ENCODE data around the gene SLC17A6. TPM values are rescaled to one million over a fixed set of nuclear protein-coding genes. Genes with fewer than 3 reads are reported as not detected.

SLC17A6 gene
- total RNA-seq, 1 experiment from 2014 or later: not detected

DNA sequence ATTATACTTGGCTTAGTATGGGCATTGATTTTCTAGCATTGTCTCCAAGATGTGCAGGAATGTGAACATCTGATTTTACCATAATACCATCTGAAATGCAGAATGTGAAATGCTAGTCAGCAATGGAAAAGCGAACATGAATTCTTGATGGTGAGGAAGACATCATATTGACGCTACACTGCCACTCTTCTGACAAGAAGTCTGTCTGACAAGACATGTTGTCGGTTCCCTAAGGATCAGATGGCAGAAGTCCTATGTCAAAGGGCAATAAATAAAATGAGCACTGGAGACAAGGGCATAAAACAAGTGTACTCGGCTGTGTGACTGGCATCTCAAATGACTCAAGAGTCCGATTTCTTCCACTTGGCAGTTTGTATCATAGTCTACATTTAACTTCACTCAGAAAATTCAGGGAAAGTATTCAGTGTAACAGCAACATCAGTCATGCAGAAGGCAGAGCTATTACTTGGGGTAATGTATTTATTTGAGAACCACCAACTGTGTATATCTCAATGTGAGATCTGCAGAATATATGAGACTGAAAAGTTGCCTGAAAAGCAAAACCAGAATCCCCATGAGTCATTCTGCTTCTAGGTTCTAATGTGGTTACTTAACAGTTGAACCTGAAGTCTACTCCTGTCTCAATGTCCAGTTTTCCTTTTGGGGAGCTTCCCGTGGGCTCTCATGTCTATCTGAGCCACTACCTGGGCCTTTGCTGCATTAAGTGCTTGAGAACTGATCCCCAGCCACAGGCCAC lies 51.5 kb downstream of the SLC17A6 start:
- no peak for DNase-seq (ENCODE audit: low read depth)

DNA sequence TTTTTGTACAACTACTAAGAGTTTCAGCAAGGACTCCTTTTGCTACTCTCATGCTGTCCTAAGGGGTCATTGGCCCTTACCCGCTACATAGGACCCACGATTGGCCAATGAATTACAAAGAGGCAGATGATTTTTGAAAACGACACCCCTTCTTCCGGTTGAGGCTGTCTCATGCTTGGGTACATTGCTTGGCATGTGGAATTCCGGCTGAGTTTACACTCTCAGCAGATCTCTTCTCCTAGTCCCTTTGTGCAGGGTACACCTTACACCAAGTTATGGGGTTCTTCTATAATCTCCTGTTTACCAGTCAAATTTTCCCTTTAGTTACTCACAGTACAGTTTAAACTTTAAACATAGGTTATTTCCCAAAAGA lies 52.1 kb downstream of the SLC17A6 start:
- no peak for DNase-seq (ENCODE audit: low read depth)

DNA sequence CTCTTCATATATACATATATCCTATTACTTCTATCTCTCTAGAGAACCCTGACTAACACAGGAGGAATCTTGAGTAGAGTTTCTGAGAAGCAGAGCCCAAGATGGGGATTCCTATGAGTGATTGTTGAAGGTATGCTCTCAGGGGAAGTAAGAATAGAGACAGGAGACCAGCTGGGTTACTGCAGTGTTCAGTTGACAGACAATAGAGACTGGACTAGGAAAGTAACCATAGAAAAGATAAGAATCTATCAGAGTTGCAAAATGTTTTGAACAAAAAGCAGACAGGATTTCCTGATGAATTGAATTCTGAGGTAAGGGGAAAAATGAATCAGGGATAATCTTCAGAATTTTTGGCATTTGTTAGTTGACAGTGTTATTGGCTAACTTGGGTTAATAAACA lies 54.4 kb downstream of the SLC17A6 start:
- DNase-seq (ENCODE audit: low read depth): peak; percentile 3

DNA sequence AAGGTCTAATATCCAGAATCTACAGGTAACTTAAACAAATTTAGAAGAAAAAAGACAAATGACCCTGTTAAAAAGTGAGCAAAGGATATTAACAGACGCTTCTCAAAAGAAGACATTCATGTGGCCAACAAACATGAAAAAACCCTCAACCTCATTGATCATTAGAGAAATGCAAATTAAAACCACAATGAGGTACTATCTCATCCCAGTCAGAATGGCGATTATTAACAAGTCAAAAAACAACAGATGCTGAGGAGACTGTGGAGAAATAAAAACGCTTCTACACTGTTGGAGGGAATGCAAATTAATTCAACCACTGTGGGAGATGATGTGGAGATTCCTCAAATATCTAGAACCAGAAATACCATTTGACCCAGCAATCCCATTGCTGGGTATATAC lies 67.2 kb downstream of the SLC17A6 start:
- no peak for DNase-seq (ENCODE audit: low read depth)

DNA sequence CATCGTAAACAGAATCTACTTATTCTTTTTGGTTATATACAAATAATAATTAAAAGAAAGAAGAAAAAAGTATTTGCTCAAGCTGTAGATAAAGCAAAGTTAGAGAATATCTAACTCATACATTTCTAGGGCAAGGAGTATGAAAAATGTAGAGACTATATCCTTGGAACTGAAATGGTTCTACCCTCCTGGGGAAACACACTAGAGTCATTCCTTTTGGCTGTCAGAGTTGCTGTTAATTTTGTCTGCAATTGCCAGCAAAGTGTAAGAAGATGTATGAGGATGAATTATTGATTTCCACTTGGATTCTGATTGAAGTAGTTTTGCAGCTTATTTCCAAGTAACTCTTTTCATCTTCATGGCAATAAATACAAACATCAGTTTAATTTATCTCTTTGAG lies 69.1 kb downstream of the SLC17A6 start:
- no peak for DNase-seq (ENCODE audit: low read depth)

DNA sequence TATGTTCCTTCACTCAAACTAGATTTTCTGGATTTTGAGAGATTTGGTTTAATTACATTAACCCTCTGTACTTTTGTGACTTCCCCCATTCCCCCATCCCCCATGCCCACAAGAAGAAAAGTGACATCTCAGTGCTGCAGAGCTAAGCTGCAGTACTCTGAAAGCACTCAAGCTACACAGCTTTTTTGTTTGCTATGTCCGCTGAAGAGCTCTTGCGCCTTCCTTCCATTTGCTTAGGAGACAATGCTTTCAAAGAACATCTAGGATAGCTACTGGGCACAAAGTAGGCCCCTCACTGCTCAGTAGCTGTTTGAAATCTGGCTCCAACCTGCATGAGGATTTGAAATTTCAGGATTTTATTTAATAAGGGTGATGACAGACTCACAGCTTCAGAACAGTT lies 69.7 kb downstream of the SLC17A6 start:
- no peak for DNase-seq (ENCODE audit: low read depth)

DNA sequence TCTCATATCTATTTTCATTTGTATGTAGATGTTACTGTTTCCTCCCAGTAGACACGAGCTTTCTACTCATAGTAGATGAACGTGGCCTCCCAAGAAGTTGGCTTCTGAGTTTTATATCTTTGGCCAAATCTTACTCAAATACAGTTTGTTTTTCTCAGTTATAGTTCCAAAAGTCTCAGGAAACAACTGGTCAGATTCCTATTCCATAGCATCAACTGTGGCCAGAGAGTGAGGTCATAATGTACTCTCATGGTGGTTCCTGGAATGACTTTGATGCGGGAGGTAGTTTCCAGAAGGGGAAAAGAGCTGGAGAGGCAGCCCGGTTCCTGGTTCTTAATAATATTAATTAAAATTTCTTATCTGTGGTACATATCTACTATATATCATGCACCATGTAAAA lies 77.3 kb downstream of the SLC17A6 start:
- DNase-seq (ENCODE audit: low read depth): no peak

DNA sequence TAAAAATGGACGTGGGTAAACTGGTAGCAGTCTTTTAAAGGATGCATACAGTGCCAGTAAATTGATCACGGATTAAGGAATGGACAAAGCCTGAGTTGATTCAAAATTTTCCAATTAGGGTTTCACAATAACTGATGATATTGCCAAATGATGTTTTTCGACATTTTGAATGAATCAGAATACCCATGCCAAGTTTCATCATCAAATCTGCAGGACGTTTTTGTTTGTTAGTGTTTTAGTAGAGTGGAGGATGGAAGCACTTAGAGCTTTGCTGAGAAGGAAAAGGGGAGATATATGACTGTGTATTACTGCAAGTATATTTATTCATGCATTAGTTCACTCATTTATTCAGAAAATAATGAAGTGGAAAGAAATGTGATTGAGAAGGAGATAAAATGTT lies 78.3 kb downstream of the SLC17A6 start:
- no peak for DNase-seq (ENCODE audit: low read depth)

DNA sequence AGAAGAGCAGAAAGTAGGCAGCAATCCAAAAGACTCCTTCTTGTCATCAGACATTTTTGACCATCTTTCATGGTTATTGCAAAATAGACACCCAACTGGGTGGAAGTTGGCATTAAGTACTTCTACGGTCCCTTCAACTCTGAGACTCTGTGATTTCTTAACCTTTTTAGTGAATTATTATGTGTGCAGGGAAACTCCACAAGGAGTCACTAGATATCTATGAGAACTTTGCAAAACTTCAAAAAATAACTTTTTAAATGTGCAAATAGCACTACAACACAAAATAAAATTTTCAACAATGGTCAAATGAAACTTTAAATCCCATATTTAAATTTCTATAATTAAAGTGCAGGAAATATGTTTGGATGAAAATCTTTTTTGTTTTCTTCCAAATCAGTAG lies 88.7 kb downstream of the SLC17A6 start:
- no peak for DNase-seq (ENCODE audit: low read depth)

Other genes with a start within 250 kb of the SLC17A6 start
- 1.3 and 1.4 TPM in 2 replicates for gene ANO5, start 145.3 kb upstream of the SLC17A6 start, total RNA-seq (2014; rRNA removed; shearing (Covaris generic))

Measured in Daoy (cell line).